Measurements from ENCODE around the gene AKAP4. TPM values are rescaled to one million over a fixed set of nuclear protein-coding genes. Genes with fewer than 3 reads are reported as not detected.
A peak's percentile ranks its signal among the peaks of the same experiment; 100 is the strongest.

The AKAP4 gene, protein sequence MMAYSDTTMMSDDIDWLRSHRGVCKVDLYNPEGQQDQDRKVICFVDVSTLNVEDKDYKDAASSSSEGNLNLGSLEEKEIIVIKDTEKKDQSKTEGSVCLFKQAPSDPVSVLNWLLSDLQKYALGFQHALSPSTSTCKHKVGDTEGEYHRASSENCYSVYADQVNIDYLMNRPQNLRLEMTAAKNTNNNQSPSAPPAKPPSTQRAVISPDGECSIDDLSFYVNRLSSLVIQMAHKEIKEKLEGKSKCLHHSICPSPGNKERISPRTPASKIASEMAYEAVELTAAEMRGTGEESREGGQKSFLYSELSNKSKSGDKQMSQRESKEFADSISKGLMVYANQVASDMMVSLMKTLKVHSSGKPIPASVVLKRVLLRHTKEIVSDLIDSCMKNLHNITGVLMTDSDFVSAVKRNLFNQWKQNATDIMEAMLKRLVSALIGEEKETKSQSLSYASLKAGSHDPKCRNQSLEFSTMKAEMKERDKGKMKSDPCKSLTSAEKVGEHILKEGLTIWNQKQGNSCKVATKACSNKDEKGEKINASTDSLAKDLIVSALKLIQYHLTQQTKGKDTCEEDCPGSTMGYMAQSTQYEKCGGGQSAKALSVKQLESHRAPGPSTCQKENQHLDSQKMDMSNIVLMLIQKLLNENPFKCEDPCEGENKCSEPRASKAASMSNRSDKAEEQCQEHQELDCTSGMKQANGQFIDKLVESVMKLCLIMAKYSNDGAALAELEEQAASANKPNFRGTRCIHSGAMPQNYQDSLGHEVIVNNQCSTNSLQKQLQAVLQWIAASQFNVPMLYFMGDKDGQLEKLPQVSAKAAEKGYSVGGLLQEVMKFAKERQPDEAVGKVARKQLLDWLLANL
- total RNA-seq: 1.0 TPM

DNA sequence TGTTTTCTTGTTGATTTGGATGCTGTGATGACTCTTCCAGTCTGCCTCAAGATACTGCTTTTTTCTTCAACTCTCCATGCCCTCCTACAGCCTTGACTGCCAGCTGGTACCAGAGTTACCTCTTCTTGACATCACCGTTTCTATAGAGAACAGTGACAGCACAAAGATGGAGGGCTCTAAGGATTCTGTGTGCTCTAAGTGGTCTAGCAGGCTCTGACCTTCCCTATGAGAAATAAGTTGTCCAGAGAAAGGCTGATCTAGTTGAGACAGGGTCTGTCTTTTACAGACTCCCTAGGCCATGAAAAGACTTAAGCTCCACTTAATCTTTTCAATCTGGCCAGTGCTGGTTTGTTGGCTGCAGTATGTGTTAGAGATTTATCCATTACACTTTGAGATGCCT is at the start of gene AKAP4:
AKAP4 (minus strand) TSS at position 101 of the 400 bp plus-strand sequence. CDS start 118 bp downstream, outside the sequence.
- Histone ChIP-seq H3K36me3 (ENCODE audit: control insufficient read depth in 3 of 3, insufficient read depth in 3 of 3, low read length in 3 of 3) (no peaks in the 10 kb centered on the region), H3K4me1 (ENCODE audit: control insufficient read depth in 3 of 3, insufficient read depth in 3 of 3, low read length in 3 of 3) (peaks cover 0 to 6% (median 5%) of the 10 kb centered on the region in 3 donors), H3K27ac (ENCODE audit: low read depth, low read length) (no peak within 1 kb of the TSS), H3K4me3 (ENCODE audit: low read length in 3 of 3) (no peak within 1 kb of the TSS), H3K9me3 (ENCODE audit: control insufficient read depth in 3 of 3, low read length in 3 of 3) (no peaks in the 10 kb centered on the region), H3K9ac (ENCODE audit: low read depth in 1 of 3, low read length in 3 of 3) (no peak within 1 kb of the TSS), H3K27me3 (ENCODE audit: control insufficient read depth in 3 of 3, insufficient read depth in 3 of 3, low read length in 3 of 3) (peaks cover 0 to under 1% (median 0%) of the 10 kb centered on the region in 3 donors)

DNA sequence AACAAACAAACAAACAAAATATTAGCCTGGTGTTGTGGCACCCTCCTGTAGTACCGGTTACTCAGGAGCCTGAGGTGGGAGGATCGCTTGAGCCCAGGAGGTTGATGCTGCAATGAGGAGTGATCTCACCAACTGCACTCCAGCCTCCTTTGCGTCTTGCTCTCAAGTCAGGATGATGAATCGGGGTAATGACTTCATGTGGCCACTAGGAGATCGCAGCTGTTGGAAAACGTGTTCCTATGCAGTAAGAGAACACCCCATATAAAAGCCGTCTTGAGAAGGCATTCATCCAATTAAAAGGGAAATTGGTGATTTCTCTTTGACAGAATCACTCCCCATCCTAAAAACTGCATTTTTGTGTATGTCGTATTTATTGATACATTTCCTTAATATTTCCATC is 10.7 kb upstream of the AKAP4 start:
- Histone ChIP-seq H3K4me1 (ENCODE audit: control insufficient read depth in 3 of 3, insufficient read depth in 3 of 3, low read length in 3 of 3) (no peaks in the 10 kb centered on the region), H3K27me3 (ENCODE audit: control insufficient read depth in 3 of 3, insufficient read depth in 3 of 3, low read length in 3 of 3) (no peaks in the 10 kb centered on the region), H3K36me3 (ENCODE audit: control insufficient read depth in 3 of 3, insufficient read depth in 3 of 3, low read length in 3 of 3) (no peaks in the 10 kb centered on the region), H3K27ac (ENCODE audit: low read depth, low read length) (no peak overlapping the region), H3K9ac (ENCODE audit: low read depth in 1 of 3, low read length in 3 of 3) (no peak overlapping the region), H3K4me3 (ENCODE audit: low read length in 3 of 3) (no peak overlapping the region), H3K9me3 (ENCODE audit: control insufficient read depth in 3 of 3, low read length in 3 of 3) (no peaks in the 10 kb centered on the region)

DNA sequence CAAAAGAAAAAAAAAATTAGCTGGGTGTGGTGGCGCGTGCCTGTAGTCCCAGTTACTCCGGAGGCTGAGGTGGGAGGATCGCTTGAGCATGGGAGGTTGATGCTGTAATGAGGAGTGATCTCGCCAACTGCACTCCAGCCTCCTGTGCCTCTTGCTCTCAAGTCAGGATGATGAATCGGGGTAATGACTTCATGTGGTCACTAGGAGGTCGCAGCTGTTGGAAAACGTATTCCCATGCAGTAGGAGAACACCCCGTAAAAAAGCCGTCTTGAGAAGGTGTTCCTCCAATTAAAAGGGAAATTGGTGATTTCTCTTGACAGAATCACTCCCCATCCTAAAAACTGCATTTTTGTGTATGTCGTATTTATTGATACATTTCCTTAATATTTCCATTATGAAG is 5.9 kb upstream of the AKAP4 start:
- no peaks in the 10 kb centered on the region for H3K36me3 ChIP-seq (ENCODE audit: control insufficient read depth in 3 of 3, insufficient read depth in 3 of 3, low read length in 3 of 3)
- peaks cover 0 to 6% (median 5%) of the 10 kb centered on the region in 3 donors for H3K4me1 ChIP-seq (ENCODE audit: control insufficient read depth in 3 of 3, insufficient read depth in 3 of 3, low read length in 3 of 3)
- H3K27me3 ChIP-seq (ENCODE audit: control insufficient read depth in 3 of 3, insufficient read depth in 3 of 3, low read length in 3 of 3): no peaks in the 10 kb centered on the region
- H3K4me3 ChIP-seq (ENCODE audit: low read length in 3 of 3): no peak overlapping the region
- no peak overlapping the region for H3K9ac ChIP-seq (ENCODE audit: low read depth in 1 of 3, low read length in 3 of 3)
- no peaks in the 10 kb centered on the region for H3K9me3 ChIP-seq (ENCODE audit: control insufficient read depth in 3 of 3, low read length in 3 of 3)
- H3K27ac ChIP-seq (ENCODE audit: low read depth, low read length): no peak overlapping the region

DNA sequence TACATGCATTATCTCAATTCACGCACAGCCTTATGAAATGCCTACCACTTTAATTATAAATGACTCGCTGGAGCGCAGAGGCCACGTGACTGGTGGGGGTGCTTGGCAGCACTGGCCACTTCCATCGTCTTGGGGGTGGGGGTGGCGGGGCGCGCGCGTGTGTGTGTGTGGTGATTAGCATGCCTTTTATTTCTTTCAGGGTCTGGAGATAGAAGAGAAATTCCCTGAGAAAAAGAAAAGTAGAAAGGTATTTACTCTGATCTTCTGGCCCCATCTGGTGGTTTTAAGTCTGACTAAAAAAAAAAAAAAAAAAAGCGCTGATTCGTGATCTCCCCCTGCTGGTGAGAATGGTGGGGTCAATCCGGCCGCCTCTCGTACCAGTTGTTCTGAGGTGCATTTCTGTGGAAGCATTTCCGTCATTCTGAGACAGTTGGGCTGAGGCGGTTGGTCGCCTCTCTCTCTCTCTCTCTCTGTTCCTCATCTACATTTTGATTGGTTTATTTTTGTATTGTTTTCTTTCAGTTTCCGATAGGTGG is 3.6 kb upstream of the AKAP4 start, which contains the start of gene CCNB3:
CCNB3 (plus strand) TSS at position 402 of the 536 bp plus-strand sequence. CDS start 80,399 bp downstream, outside the sequence.
- no peaks in the 10 kb centered on the region for H3K27me3 ChIP-seq (ENCODE audit: control insufficient read depth in 3 of 3, insufficient read depth in 3 of 3, low read length in 3 of 3)
- peak within 1 kb of the TSS; percentile 58 to 68 (median 65) for H3K4me3 ChIP-seq (ENCODE audit: low read length in 3 of 3)
- peaks cover 0 to 6% (median 5%) of the 10 kb centered on the region in 3 donors for H3K4me1 ChIP-seq (ENCODE audit: control insufficient read depth in 3 of 3, insufficient read depth in 3 of 3, low read length in 3 of 3)
- no peaks in the 10 kb centered on the region for H3K9me3 ChIP-seq (ENCODE audit: control insufficient read depth in 3 of 3, low read length in 3 of 3)
- no peaks in the 10 kb centered on the region for H3K36me3 ChIP-seq (ENCODE audit: control insufficient read depth in 3 of 3, insufficient read depth in 3 of 3, low read length in 3 of 3)
- no peak within 1 kb of the TSS for H3K27ac ChIP-seq (ENCODE audit: low read depth, low read length)
- peak within 1 kb of the TSS; percentile 16 to 51 (median 45) for H3K9ac ChIP-seq (ENCODE audit: low read depth in 1 of 3, low read length in 3 of 3)

DNA sequence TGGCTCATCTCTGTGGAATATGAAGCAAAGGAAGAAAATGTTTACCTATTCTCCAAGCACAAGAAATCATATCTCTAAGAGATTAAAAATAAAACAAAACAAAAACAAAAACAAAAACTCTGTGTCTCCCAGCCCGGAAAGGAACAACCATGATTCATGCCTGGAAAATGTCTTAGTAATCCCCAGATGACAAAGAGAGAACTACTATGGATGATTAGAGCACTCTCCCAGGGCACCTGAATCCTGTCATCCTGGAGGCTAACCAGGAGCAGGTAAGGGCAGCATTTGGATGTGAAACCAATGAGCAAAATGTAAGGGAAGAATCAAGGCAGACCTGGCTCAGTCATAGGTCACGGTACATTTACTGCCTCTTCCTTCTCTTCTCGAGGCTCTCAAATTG is 1.7 kb upstream of the AKAP4 start:
- Histone ChIP-seq H3K4me3 (ENCODE audit: low read length in 3 of 3) (no peak overlapping the region), H3K9me3 (ENCODE audit: control insufficient read depth in 3 of 3, low read length in 3 of 3) (no peaks in the 10 kb centered on the region), H3K27me3 (ENCODE audit: control insufficient read depth in 3 of 3, insufficient read depth in 3 of 3, low read length in 3 of 3) (no peaks in the 10 kb centered on the region), H3K4me1 (ENCODE audit: control insufficient read depth in 3 of 3, insufficient read depth in 3 of 3, low read length in 3 of 3) (peaks cover 0 to 6% (median 5%) of the 10 kb centered on the region in 3 donors), H3K27ac (ENCODE audit: low read depth, low read length) (no peak overlapping the region), H3K36me3 (ENCODE audit: control insufficient read depth in 3 of 3, insufficient read depth in 3 of 3, low read length in 3 of 3) (no peaks in the 10 kb centered on the region), H3K9ac (ENCODE audit: low read depth in 1 of 3, low read length in 3 of 3) (no peak overlapping the region)

DNA sequence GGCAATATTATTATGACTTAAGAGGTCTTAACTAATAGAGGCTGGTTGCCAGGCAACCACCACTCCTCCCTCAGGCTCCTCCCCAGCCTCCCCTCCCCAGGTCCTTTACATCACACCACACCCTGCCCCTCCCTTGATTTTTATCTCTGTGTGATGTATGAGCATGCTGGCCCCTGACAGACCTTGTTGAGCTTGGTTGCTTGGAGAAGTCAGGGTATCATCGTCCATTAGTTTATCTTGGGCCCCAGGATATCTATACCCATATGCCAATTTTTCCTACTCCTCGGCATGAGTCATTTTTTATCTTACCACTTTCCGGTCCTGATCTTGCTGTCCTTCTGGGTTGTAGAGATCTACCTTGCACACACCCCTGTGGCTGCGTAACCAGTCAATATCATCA is 2.5 kb downstream of the AKAP4 start:
- Histone ChIP-seq H3K36me3 (ENCODE audit: control insufficient read depth in 3 of 3, insufficient read depth in 3 of 3, low read length in 3 of 3) (no peaks in the 10 kb centered on the region), H3K9me3 (ENCODE audit: control insufficient read depth in 3 of 3, low read length in 3 of 3) (no peaks in the 10 kb centered on the region), H3K27me3 (ENCODE audit: control insufficient read depth in 3 of 3, insufficient read depth in 3 of 3, low read length in 3 of 3) (peaks cover 0 to 3% (median 0%) of the 10 kb centered on the region in 3 donors), H3K9ac (ENCODE audit: low read depth in 1 of 3, low read length in 3 of 3) (no peak overlapping the region), H3K4me1 (ENCODE audit: control insufficient read depth in 3 of 3, insufficient read depth in 3 of 3, low read length in 3 of 3) (no peaks in the 10 kb centered on the region), H3K4me3 (ENCODE audit: low read length in 3 of 3) (no peak overlapping the region), H3K27ac (ENCODE audit: low read depth, low read length) (no peak overlapping the region)

DNA sequence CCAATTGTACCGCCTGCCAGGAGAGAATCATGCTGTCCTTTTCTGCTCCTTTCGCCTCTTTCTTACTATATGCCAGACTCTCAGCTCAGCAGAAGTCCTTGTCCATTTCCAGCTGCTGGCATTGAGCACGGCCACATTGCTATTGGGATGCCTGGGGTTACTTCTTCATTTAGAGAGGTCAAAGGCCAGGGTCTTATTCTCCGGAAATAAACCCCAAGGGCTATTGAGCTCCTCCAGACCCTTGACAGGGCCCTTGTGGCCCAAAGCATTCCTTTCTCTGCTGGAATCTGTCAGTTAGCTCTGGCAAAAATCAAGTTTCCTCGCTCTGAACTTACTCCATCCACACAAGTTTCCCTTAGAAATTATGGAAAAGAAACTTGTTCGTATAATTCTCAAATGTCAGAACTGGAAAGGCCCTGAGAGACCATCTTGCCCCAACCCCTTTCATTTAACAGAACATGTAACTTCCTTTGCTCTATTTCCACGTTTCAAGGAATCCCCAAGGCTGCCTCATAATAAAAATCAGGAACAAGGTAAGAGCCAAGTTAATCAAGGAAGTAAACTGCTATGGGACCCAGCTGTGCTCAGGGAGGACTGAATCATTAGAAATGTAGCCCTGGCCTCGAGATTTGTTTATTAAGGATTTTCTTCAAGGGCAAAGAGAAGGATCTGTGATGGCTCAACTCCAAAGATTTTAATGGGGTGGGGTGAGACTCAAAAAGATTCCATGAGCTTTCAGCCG is 11.8 kb downstream of the AKAP4 start:
- H3K4me1 ChIP-seq (ENCODE audit: control insufficient read depth in 3 of 3, insufficient read depth in 3 of 3, low read length in 3 of 3): no peaks in the 10 kb centered on the region
- no peaks in the 10 kb centered on the region for H3K36me3 ChIP-seq (ENCODE audit: control insufficient read depth in 3 of 3, insufficient read depth in 3 of 3, low read length in 3 of 3)
- no peak overlapping the region for H3K9ac ChIP-seq (ENCODE audit: low read depth in 1 of 3, low read length in 3 of 3)
- H3K9me3 ChIP-seq (ENCODE audit: control insufficient read depth in 3 of 3, low read length in 3 of 3): no peaks in the 10 kb centered on the region
- peaks cover 0 to 8% (median 0%) of the 10 kb centered on the region in 3 donors for H3K27me3 ChIP-seq (ENCODE audit: control insufficient read depth in 3 of 3, insufficient read depth in 3 of 3, low read length in 3 of 3)
- no peak overlapping the region for H3K27ac ChIP-seq (ENCODE audit: low read depth, low read length)
- H3K4me3 ChIP-seq (ENCODE audit: low read length in 3 of 3): no peak overlapping the region

DNA sequence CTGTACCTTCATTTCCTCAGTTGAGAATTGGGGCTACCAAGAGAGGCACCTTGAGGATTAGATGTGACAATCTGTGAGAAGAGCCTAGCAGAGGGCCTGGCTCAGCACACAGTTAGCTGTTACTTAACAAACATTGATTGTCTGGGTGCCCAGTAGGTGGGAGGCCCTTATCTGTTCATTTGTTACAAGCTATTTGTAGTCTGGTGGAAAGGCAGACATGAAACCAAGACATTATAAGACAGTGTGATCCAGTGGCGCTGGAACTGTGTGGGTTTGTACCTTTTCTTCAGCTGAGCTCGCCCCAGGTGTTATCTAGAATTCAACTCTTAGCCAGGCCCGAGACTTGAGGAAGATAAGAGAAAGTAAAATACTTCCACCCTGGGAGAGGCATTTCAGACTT is 16.9 kb downstream of the AKAP4 start:
- Histone ChIP-seq H3K9me3 (ENCODE audit: control insufficient read depth in 3 of 3, low read length in 3 of 3) (no peaks in the 10 kb centered on the region), H3K27ac (ENCODE audit: low read depth, low read length) (no peak overlapping the region), H3K4me1 (ENCODE audit: control insufficient read depth in 3 of 3, insufficient read depth in 3 of 3, low read length in 3 of 3) (no peaks in the 10 kb centered on the region), H3K36me3 (ENCODE audit: control insufficient read depth in 3 of 3, insufficient read depth in 3 of 3, low read length in 3 of 3) (no peaks in the 10 kb centered on the region), H3K4me3 (ENCODE audit: low read length in 3 of 3) (no peak overlapping the region), H3K9ac (ENCODE audit: low read depth in 1 of 3, low read length in 3 of 3) (no peak overlapping the region), H3K27me3 (ENCODE audit: control insufficient read depth in 3 of 3, insufficient read depth in 3 of 3, low read length in 3 of 3) (peaks cover 0 to 8% (median 0%) of the 10 kb centered on the region in 3 donors)

DNA sequence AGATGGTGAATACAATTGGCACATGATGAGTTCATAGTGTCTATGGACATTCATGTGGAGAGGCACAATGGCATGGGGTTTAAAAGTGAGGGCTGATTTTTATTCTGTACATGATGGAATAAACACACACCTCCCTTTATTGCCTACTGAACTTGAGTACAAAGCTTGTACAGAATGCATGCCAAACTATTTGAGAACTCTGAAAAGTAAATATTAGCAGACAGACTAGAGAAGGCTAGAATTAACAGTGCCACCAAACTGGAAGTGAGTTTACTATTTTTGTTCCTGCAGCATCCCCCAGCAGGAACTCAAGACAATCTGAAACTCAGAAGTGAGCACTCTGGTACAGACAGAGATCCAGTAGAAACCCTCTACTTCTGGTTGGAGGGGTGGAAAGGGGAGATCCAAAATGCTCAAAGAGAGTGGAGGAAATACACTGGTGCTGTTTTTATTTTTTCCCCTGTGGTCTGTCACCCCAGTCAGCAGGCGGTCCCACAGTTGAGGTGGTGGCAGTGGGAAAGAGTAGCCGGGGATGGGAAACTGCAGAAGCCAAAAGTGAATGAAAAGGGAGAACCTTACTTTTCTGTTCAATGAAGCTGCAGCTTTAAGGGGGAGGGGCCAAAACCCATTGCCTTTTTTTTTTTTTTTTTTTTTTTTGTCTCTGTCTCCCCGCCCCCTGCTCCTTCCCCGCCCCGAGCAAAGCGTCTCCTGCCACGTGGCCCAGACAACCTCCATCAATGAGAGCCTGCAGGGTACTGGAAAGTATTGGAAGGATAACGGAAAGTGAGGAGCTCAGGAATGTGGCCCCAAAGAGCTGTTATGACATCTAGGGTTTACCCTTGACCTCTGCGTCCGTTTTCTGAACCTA is 20.5 kb downstream of the AKAP4 start:
- no peak overlapping the region for H3K27ac ChIP-seq (ENCODE audit: low read depth, low read length)

More for the DNA sequence above, 20.5 kb downstream of the AKAP4 start:
- Histone ChIP-seq H3K36me3 (ENCODE audit: control insufficient read depth in 3 of 3, insufficient read depth in 3 of 3, low read length in 3 of 3) (no peaks in the 10 kb centered on the region), H3K9ac (ENCODE audit: low read depth in 1 of 3, low read length in 3 of 3) (no peak overlapping the region), H3K4me1 (ENCODE audit: control insufficient read depth in 3 of 3, insufficient read depth in 3 of 3, low read length in 3 of 3) (no peaks in the 10 kb centered on the region), H3K9me3 (ENCODE audit: control insufficient read depth in 3 of 3, low read length in 3 of 3) (no peaks in the 10 kb centered on the region), H3K4me3 (ENCODE audit: low read length in 3 of 3) (no peak overlapping the region), H3K27me3 (ENCODE audit: control insufficient read depth in 3 of 3, insufficient read depth in 3 of 3, low read length in 3 of 3) (peaks cover 0 to 8% (median 0%) of the 10 kb centered on the region in 3 donors)

Data from skeletal muscle tissue (tissue), 4 donors.